ENCODE measurements around the gene MICU1. TPM values are rescaled to one million over a fixed set of nuclear protein-coding genes. Genes with fewer than 3 reads are reported as not detected.
A peak's percentile ranks its signal among the peaks of the same experiment; 100 is the strongest.

Gene MICU1
- polyA plus RNA-seq, 1 of the 3 experiments (the other 2 are of a cell fraction), result 24.6 TPM

- CTCF ChIA-PET, result interaction anchor here (0.8 to 9.9 kb wide), 4 partner anchors 9 to 480 kb away, joined by 3 to 86 read pairs (median 8); no protein-coding TSS in a partner anchor
- Histone ChIP-seq H3K4me2 (peak overlapping the region; percentile 94), H3K9ac (peak overlapping the region; percentile 98), H3K27me3 (ENCODE audit: insufficient read depth) (no peaks in the 10 kb centered on the region), H3K4me1 (ENCODE audit: control insufficient read depth in 1 of 2, insufficient read depth in 2 of 2, low read depth in 1 of 2, low read length in 1 of 2) (peaks cover 9 to 15% of the 10 kb centered on the region in 2 experiments; a peak in 1 of 4 replicates), H3K9me2 (no peaks in the 10 kb centered on the region), H3F3A (replicated peaks; ENCODE audit: insufficient read depth) (peaks cover 3% of the 10 kb centered on the region), H3K9me3 (no peaks in the 10 kb centered on the region), H3K27ac (ENCODE audit: low read depth in 2 of 2, low read length in 1 of 2) (peak overlapping the region; percentile 99), H3K79me2 (ENCODE audit: insufficient read depth) (peaks cover 39% of the 10 kb centered on the region), H3K36me3 (replicated peaks in 1 of 2; ENCODE audit: control insufficient read depth in 1 of 2, insufficient read depth in 2 of 2, low read length in 1 of 2) (peaks cover 9 to 16% of the 10 kb centered on the region in 2 experiments), H4K20me1 (ENCODE audit: insufficient read depth) (no peaks in the 10 kb centered on the region), H2AFZ (ENCODE audit: low read depth) (peak overlapping the region; percentile 84; the same call in 1 of the 2 replicates), H3K4me3 (ENCODE audit: low read depth in 2 of 2, low read length in 1 of 2) (peak overlapping the region; percentile 86 to 99)
- POLR2A ChIA-PET, result interaction anchor here (1.0 to 1.5 kb wide), 2 partner anchors 9 to 23 kb away, joined by 3 to 4 read pairs; no protein-coding TSS in a partner anchor
- WGBS (ENCODE audit: low lambda C conversion rate), result 33% methylated on average over 7 of the region's 7 CpGs
- DNase-seq, result no peak
- TF ChIP-seq FOSL2 (IDR thresholded peaks at IDR 0.05; ENCODE audit: borderline replicate concordance, low read depth), result no peak
- TF ChIP-seq CTCF (IDR thresholded peaks at IDR 0.05), result no peak
- TF ChIP-seq POLR2AphosphoS5 (IDR thresholded peaks at IDR 0.05; ENCODE audit: low read depth, low read length), result no peak
- no peak for TF ChIP-seq GABPA (IDR thresholded peaks at IDR 0.05; ENCODE audit: low read depth)
- no peak for TF ChIP-seq RCOR1 (IDR thresholded peaks at IDR 0.05; ENCODE audit: low read length)
- TF ChIP-seq MAX (IDR thresholded peaks at IDR 0.05; ENCODE audit: low read depth), result 0 out of 2 replicates have a peak, but pooled peaks have one; percentile 1
- no peak for TF ChIP-seq YY1 (IDR thresholded peaks at IDR 0.05; ENCODE audit: low read depth)
- TF ChIP-seq MEF2A (IDR thresholded peaks at IDR 0.05; ENCODE audit: borderline replicate concordance, low read depth), result no peak
These were observed 270.7 kb downstream of the MICU1 start for GRCh38 chr10:72355214-72355555.

GRCh38 chr10:72354356-72355213 is 271.3 kb downstream of the MICU1 start, which contains the start of gene DNAJB12:
DNAJB12 (minus strand) TSS chr10:72354919; CDS start chr10:72354897, 22 bp downstream.
- Histone ChIP-seq H3K9ac (peak within 1 kb of the TSS; percentile 98), H3K27ac (ENCODE audit: low read depth in 2 of 2, low read length in 1 of 2) (peak within 1 kb of the TSS; percentile 99), H4K20me1 (ENCODE audit: insufficient read depth) (no peaks in the 10 kb centered on the region), H3K27me3 (ENCODE audit: insufficient read depth) (no peaks in the 10 kb centered on the region), H3K4me1 (ENCODE audit: control insufficient read depth in 1 of 2, insufficient read depth in 2 of 2, low read depth in 1 of 2, low read length in 1 of 2) (peaks cover 9 to 15% of the 10 kb centered on the region in 2 experiments; a peak in 1 of 4 replicates), H3K36me3 (replicated peaks in 1 of 2; ENCODE audit: control insufficient read depth in 1 of 2, insufficient read depth in 2 of 2, low read length in 1 of 2) (peaks cover 9 to 19% of the 10 kb centered on the region in 2 experiments), H3K9me3 (no peaks in the 10 kb centered on the region), H3K79me2 (ENCODE audit: insufficient read depth) (peaks cover 45% of the 10 kb centered on the region), H3F3A (replicated peaks; ENCODE audit: insufficient read depth) (peaks cover 3% of the 10 kb centered on the region), H3K9me2 (no peaks in the 10 kb centered on the region), H3K4me2 (peak within 1 kb of the TSS; percentile 94), H3K4me3 (ENCODE audit: low read depth in 2 of 2, low read length in 1 of 2) (peak within 1 kb of the TSS; percentile 86 to 99), H2AFZ (ENCODE audit: low read depth) (peak within 1 kb of the TSS; percentile 84)
- peak; percentile 95 for DNase-seq
- WGBS (ENCODE audit: low lambda C conversion rate), result under 1% methylated on average over 57 of the region's 74 CpGs
- ChIA-PET CTCF (interaction anchor here (0.8 to 9.9 kb wide), 6 partner anchors 10 to 481 kb away, joined by 3 to 86 read pairs (median 5); no protein-coding TSS in a partner anchor), POLR2A (interaction anchor here (1.0 to 1.5 kb wide), 3 partner anchors 9 to 81 kb away, joined by 3 to 4 read pairs (median 3); no protein-coding TSS in a partner anchor)
- TF ChIP-seq ELF1 (IDR thresholded peaks at IDR 0.05), result peak; percentile 82
- peak; percentile 88 for TF ChIP-seq YY1 (IDR thresholded peaks at IDR 0.05; ENCODE audit: low read depth)
- 0 out of 2 replicates have a peak, but pooled peaks have one; percentile 44 for TF ChIP-seq ZBTB33 (IDR thresholded peaks at IDR 0.05; ENCODE audit: borderline replicate concordance, low read depth)
- TF ChIP-seq RFX5 (IDR thresholded peaks at IDR 0.05; ENCODE audit: low read length), result no peak
- no peak for TF ChIP-seq JUND (IDR thresholded peaks at IDR 0.05)
- peak in 1 of 2 experiments; percentile 40; a peak in 1 of 4 replicates for TF ChIP-seq EP300 (IDR thresholded peaks at IDR 0.05; ENCODE audit: borderline replicate concordance in 1 of 2, low read depth in 1 of 2, low read length in 1 of 2)
- TF ChIP-seq MEF2A (IDR thresholded peaks at IDR 0.05; ENCODE audit: borderline replicate concordance, low read depth), result no peak
- TF ChIP-seq SIN3A (IDR thresholded peaks at IDR 0.05; ENCODE audit: borderline replicate concordance, low read depth, low read length), result peak; percentile 89
- TF ChIP-seq EZH2phosphoT487 (IDR thresholded peaks at IDR 0.05; ENCODE audit: borderline replicate concordance, low read depth), result no peak
- peak; percentile 36 for TF ChIP-seq TAF1 (IDR thresholded peaks at IDR 0.05; ENCODE audit: borderline replicate concordance, low read depth, low read length)
- no peak for TF ChIP-seq IRF3 (IDR thresholded peaks at IDR 0.05; ENCODE audit: low read depth, low read length)
- TF ChIP-seq TCF12 (IDR thresholded peaks at IDR 0.05), result no peak
- no peak for TF ChIP-seq SMC3 (IDR thresholded peaks at IDR 0.05; ENCODE audit: low read depth, low read length)
- TF ChIP-seq FOXM1 (IDR thresholded peaks at IDR 0.05; ENCODE audit: low read depth), result no peak
- no peak for TF ChIP-seq TEAD4 (IDR thresholded peaks at IDR 0.05; ENCODE audit: borderline replicate concordance, insufficient read depth)
